ENCODE results near the gene BOLL. TPM values are rescaled to one million over a fixed set of nuclear protein-coding genes. Genes with fewer than 3 reads are reported as not detected.
"Not testable (repeated sequence)": the region's sequence is repeated elsewhere in the genome, so short reads cannot be mapped to it uniquely, and the experiment has no call there.

The BOLL gene, protein sequence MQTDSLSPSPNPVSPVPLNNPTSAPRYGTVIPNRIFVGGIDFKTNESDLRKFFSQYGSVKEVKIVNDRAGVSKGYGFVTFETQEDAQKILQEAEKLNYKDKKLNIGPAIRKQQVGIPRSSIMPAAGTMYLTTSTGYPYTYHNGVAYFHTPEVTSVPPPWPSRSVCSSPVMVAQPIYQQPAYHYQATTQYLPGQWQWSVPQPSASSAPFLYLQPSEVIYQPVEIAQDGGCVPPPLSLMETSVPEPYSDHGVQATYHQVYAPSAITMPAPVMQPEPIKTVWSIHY
- total RNA-seq, result not detected
- long read RNA-seq, result 0 reads

DNA sequence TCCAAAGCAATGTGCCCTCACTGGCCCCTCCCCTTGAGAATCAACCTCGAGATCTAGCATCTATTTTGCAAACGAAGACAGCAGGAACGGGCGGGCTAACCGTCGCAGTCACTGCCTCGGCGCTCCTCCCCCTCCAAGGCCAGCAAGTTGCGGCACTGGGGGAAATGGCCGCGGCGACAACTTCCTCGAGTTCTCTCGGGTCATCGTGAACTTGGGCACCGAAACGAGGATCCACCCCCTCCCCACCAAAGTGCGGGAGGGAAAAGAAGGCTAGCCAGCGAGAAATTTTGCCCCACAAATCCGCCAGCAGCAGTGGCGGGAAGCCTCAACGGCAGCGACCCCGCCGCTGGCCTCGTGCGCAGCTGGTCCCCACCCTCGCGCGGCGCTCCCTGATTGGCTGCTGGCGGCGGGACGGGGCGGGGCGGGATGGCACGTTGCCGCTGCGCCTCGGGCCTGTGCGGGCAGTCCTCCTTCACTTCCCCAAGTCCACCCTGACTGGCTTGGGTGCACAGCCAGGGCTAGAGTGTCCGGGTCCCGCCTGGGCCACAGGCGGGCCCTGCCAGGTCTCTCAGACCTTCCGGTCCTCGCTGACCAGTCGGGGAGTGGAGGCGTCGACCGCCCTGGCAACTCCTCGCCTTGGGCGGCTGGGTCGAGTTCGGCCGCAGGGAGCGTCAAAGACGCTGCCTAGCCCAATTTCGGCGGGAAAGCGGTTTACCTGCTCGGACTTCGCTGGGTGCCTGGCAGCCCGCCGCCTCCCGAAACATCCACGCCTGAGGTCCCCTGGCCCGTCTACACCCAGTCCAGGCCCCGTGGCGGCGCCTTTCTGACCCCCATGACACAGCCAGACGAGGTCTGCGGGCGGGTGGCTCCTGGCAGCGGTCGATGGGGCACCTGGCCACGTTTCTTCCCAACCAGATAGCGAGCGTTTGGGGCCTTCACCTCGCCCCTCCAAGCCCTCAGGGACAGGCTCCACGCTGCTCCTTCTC is at the start of gene BOLL:
Gene BOLL (minus strand): TSS at position 364 of the 986 bp plus-strand sequence. CDS start 3,469 bp downstream, outside the sequence.
- H3K4me3 ChIP-seq, result peak within 1 kb of the TSS; percentile 47
- intact Hi-C loops (cut with DNase I), result no loop called here

DNA sequence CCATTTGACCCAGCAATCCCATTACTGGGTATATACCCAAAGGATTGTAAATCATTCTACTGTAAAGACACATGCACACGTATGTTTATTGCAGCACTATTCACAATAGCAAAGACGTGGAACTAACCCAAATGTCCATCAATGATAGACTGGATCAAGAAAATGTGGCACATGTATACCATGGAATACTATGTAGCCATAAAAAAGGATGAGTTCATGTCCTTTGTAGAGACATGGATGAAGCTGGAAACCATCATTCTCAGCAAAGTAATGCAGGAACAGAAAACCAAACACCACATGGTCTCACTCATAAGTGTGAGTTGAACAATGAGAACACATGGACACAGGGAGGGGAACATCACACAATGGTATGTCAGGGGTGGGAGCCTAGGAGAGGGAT is 49.7 kb upstream of the BOLL start:
- DNase-seq; H3K36me3 ChIP-seq; H3K27ac ChIP-seq; H3K27me3 ChIP-seq; intact Hi-C loops (cut with DNase I); ATAC-seq; H3K4me3 ChIP-seq; H3K9me3 ChIP-seq: not testable (repeated sequence)
- peaks cover 12% of the 10 kb centered on the region for H3K4me1 ChIP-seq

More for the DNA sequence above, at the start of gene BOLL:
- TF ChIP-seq, protein P1, sequence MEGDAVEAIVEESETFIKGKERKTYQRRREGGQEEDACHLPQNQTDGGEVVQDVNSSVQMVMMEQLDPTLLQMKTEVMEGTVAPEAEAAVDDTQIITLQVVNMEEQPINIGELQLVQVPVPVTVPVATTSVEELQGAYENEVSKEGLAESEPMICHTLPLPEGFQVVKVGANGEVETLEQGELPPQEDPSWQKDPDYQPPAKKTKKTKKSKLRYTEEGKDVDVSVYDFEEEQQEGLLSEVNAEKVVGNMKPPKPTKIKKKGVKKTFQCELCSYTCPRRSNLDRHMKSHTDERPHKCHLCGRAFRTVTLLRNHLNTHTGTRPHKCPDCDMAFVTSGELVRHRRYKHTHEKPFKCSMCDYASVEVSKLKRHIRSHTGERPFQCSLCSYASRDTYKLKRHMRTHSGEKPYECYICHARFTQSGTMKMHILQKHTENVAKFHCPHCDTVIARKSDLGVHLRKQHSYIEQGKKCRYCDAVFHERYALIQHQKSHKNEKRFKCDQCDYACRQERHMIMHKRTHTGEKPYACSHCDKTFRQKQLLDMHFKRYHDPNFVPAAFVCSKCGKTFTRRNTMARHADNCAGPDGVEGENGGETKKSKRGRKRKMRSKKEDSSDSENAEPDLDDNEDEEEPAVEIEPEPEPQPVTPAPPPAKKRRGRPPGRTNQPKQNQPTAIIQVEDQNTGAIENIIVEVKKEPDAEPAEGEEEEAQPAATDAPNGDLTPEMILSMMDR (IDR thresholded peaks at IDR 0.05), result no peak
- Histone ChIP-seq H3K36me3 (no peaks in the 10 kb centered on the region), H3K27ac (no peak within 1 kb of the TSS), H3K4me1 (peaks cover 10% of the 10 kb centered on the region), H3K27me3 (peaks cover 18% of the 10 kb centered on the region), H3K9me3 (no peaks in the 10 kb centered on the region)
- ATAC-seq (peak; percentile 16), DNase-seq (peak; percentile 63)

DNA sequence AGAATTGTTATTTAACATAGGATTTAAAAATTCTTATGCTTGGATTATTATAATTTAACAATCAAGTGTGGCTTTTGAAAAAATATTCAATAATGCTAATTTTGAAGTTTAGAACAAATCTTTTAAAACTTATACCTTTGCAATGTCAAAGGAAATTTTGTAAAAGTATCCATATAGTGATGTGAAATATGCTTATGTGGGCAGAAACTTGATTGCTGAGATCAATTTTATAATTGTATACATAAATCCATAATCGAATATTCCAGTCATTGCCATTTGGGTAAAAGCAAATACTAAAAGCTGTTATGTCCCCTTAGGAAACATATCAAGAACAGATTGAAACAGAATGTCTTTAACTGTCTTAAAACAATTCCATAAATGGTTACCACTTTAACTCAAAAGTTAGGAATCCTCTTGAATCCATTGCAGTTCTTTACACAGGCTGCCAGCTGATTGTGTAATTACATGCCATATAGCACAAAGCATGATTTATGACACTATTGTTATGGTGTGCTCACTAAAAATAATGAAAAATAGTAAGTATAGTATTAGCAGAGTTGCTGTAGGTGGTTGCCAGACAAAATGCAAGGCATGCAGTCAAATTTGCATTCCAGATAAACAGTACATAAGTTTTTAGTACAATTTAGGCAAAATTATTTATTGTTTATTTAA is 43.5 kb upstream of the BOLL start:
- TF ChIP-seq, protein P1 (IDR thresholded peaks at IDR 0.05), result no peak
- Histone ChIP-seq H3K9me3 (no peaks in the 10 kb centered on the region), H3K4me3 (no peak overlapping the region), H3K27me3 (no peaks in the 10 kb centered on the region), H3K36me3 (no peaks in the 10 kb centered on the region), H3K27ac (no peak overlapping the region), H3K4me1 (no peaks in the 10 kb centered on the region)
- DNase-seq, result no peak
- intact Hi-C loops (cut with DNase I), result no loop called here
- no peak for ATAC-seq

DNA sequence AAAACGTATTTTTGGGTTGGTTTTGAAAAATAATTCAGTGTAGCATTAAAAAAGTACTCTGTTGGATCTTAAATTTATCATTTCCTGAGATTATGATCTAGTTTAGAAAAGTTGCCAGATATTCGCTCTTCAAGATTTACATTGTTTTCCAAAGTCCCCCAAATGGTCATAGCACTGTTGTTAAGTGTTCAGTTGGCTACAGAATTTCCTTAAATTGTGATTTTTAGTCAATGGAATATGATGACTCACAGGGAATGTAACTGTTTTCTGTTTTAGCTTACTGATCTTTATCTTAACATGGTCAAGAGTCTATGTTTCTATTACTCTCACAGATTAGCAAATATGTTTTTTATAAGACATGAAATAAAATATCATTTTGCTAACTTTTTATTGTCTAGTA is 42.5 kb upstream of the BOLL start:
- Histone ChIP-seq H3K9me3 (no peaks in the 10 kb centered on the region), H3K36me3 (no peaks in the 10 kb centered on the region), H3K4me1 (no peaks in the 10 kb centered on the region), H3K27me3 (no peaks in the 10 kb centered on the region), H3K27ac (no peak overlapping the region), H3K4me3 (no peak overlapping the region)
- DNase-seq, result no peak
- TF ChIP-seq, protein P1 (IDR thresholded peaks at IDR 0.05), result no peak
- intact Hi-C loops (cut with DNase I), result no loop called here
- no peak for ATAC-seq

DNA sequence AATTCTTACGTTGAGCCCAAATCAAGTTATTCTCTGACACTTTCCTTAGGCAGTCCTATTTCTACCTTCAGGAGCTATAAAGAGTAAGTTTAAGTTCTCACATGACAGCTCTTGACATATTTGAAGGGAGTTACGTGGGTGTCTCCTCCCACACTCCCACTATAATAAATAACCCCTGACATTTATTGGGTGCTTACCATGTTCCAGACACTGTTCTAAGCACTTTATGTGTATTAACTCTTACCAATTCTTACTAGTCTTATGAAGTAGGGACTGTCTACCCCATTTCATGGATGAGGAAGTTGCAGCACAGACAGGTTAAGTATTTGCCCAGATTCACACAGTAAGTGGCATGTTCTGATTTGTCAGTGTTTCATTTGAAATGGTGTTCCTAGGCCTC is 37.2 kb upstream of the BOLL start:
- Histone ChIP-seq H3K36me3 (no peaks in the 10 kb centered on the region), H3K9me3 (no peaks in the 10 kb centered on the region), H3K4me3 (no peak overlapping the region), H3K27me3 (no peaks in the 10 kb centered on the region), H3K4me1 (no peaks in the 10 kb centered on the region), H3K27ac (no peak overlapping the region)
- intact Hi-C loops (cut with DNase I), result no loop called here
- ATAC-seq, result no peak
- TF ChIP-seq, protein P1 (IDR thresholded peaks at IDR 0.05), result no peak
- no peak for DNase-seq

Measured in upper lobe of right lung (tissue), 1 donor.